DND-41 (cell line): ENCODE measurements around the gene DZANK1.
A peak's percentile ranks its signal among the peaks of the same experiment; 100 is the strongest.

ENCODE experiments used
- ATAC-seq: fragments of 200-7000 bp; cut with Tn5 transposase; 3 replicates; pipeline ENCODE4 v1.9.1; 2021; ENCODE audit warnings: low read depth; ENCODE audit not compliant: insufficient read depth
- DNase-seq: peaks from one replicate; pipeline ENCODE4 v3.0.0-alpha.2; 2020
- H2AFZ ChIP-seq: 2 replicates; pipeline ENCODE4 v1.6.0; 2012; ENCODE audit warnings: low read depth, low read length
- H3K27ac ChIP-seq: 2 replicates; pipeline ENCODE4 v1.5.1; 2012; ENCODE audit warnings: low read length, inconsistent platforms
- H3K27me3 ChIP-seq: fragments of 200-600 bp; sonication (generic); 2 replicates; pipeline ENCODE4 v1.6.0; 2012; ENCODE audit warnings: low read length, mild to moderate bottlenecking, inconsistent platforms; ENCODE audit not compliant: insufficient read depth, poor library complexity
- H3K36me3 ChIP-seq: 2 replicates; pipeline ENCODE4 v1.5.1; 2012; ENCODE audit warnings: low read length, inconsistent platforms; ENCODE audit not compliant: insufficient read depth
- H3K4me1 ChIP-seq: 2 replicates; pipeline ENCODE4 v1.5.1; 2012; ENCODE audit warnings: mild to moderate bottlenecking, low read length; ENCODE audit not compliant: insufficient read depth
- H3K4me2 ChIP-seq: 2 replicates; pipeline ENCODE4 v1.6.0; 2012; ENCODE audit warnings: mild to moderate bottlenecking, moderate library complexity, low read length, inconsistent platforms; ENCODE audit not compliant: insufficient read depth
- H3K4me3 ChIP-seq, 2 experiments: fragments of 200-600 bp in 1 of 2; shearing (Covaris generic) in 1 of 2; 2 replicates each; pipeline ENCODE4 v1.5.1; 2012 to 2016; ENCODE audit warnings: inconsistent platforms in 2 of 2, low read length in 2 of 2, mild to moderate bottlenecking in 2 of 2, low read depth in 1 of 2, moderate library complexity in 1 of 2
- H3K79me2 ChIP-seq: 2 replicates; pipeline ENCODE4 v1.6.0; 2012; ENCODE audit warnings: low read length, inconsistent platforms; ENCODE audit not compliant: insufficient read depth
- H3K9ac ChIP-seq: 2 replicates; pipeline ENCODE4 v1.6.0; 2012; ENCODE audit warnings: low read depth, mild to moderate bottlenecking, inconsistent platforms, low read length, moderate library complexity
- H3K9me3 ChIP-seq: 2 replicates; pipeline ENCODE4 v1.5.1; 2012; ENCODE audit warnings: low read length, moderate library complexity, mild to moderate bottlenecking, inconsistent platforms; ENCODE audit not compliant: insufficient read depth, severe bottlenecking
- H4K20me1 ChIP-seq: 2 replicates; pipeline ENCODE4 v1.6.0; 2012; ENCODE audit warnings: low read length; ENCODE audit not compliant: insufficient read depth
- EZH2 ChIP-seq: IDR thresholded peaks from 3 replicates; pipeline ENCODE4 v1.6.1; 2012; ENCODE audit warnings: borderline replicate concordance, low read depth, mild to moderate bottlenecking, moderate library complexity, low read length, inconsistent platforms; ENCODE audit not compliant: severe bottlenecking
- TF ChIP-seq, protein P1 (sequence below): IDR thresholded peaks from 2 replicates; pipeline ENCODE4 v1.5.1; 2012; ENCODE audit warnings: borderline replicate concordance, low read length, moderate library complexity, mild to moderate bottlenecking; ENCODE audit not compliant: poor library complexity, severe bottlenecking; ENCODE audit errors: extremely low read depth

Gene DZANK1

DNA sequence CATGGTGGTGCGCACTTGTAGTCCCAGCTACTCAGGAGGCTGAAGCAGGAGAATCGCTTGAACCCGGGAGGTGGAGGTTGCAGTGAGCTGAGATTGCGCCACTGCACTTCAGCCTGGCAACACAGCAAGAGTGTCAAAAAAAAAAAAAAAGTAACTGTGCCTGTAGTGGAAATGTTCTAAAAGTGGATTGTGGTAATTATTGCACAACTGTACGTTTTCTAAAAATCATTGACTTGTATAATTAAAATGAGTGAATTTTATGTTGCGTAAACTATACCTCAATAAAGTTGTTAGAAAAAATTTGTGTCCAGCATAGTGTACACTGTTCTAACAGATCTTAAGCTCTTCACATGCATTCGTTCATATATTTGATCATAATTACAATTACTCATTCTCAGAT is 46.4 kb upstream of the DZANK1 start:
- H3K4me1 ChIP-seq, result peaks cover 20% of the 10 kb centered on the region
- no peaks in the 10 kb centered on the region for H4K20me1 ChIP-seq
- no peaks in the 10 kb centered on the region for H3K27me3 ChIP-seq
- H2AFZ ChIP-seq, result no peak overlapping the region
- no peak overlapping the region for H3K9ac ChIP-seq
- H3K4me2 ChIP-seq, result no peak overlapping the region
- DNase-seq, result no peak
- no peak for ATAC-seq
- TF ChIP-seq EZH2, result no peak
- TF ChIP-seq, protein P1, sequence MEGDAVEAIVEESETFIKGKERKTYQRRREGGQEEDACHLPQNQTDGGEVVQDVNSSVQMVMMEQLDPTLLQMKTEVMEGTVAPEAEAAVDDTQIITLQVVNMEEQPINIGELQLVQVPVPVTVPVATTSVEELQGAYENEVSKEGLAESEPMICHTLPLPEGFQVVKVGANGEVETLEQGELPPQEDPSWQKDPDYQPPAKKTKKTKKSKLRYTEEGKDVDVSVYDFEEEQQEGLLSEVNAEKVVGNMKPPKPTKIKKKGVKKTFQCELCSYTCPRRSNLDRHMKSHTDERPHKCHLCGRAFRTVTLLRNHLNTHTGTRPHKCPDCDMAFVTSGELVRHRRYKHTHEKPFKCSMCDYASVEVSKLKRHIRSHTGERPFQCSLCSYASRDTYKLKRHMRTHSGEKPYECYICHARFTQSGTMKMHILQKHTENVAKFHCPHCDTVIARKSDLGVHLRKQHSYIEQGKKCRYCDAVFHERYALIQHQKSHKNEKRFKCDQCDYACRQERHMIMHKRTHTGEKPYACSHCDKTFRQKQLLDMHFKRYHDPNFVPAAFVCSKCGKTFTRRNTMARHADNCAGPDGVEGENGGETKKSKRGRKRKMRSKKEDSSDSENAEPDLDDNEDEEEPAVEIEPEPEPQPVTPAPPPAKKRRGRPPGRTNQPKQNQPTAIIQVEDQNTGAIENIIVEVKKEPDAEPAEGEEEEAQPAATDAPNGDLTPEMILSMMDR, result no peak
- H3K36me3 ChIP-seq, result peaks cover 64% of the 10 kb centered on the region
- H3K27ac ChIP-seq, result no peak overlapping the region
- H3K4me3 ChIP-seq, result no peak overlapping the region
- H3K9me3 ChIP-seq, result no peaks in the 10 kb centered on the region
- peaks cover 23% of the 10 kb centered on the region for H3K79me2 ChIP-seq

DNA sequence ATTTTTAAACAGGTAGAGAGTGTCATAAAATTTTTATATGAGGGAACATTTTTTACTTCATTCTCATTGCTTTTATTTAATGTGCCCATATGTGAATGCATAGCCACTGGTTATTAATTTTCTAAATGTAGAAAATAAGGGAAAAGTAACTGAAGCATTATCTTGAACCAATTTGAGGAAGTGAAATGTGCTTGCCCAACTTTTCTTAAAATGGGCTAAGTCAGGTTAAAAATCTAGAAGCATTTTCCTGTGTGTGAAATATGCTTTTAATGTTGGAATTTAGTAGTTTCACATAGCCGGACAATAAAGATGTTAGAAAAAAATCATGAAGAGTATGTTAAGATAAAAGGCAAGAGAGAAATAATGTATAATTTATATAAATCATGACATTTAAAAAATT is 44.7 kb upstream of the DZANK1 start:
- no peak overlapping the region for H3K4me2 ChIP-seq
- H4K20me1 ChIP-seq, result no peaks in the 10 kb centered on the region
- no peaks in the 10 kb centered on the region for H3K9me3 ChIP-seq
- no peak overlapping the region for H2AFZ ChIP-seq
- H3K9ac ChIP-seq, result no peak overlapping the region
- H3K79me2 ChIP-seq, result peaks cover 25% of the 10 kb centered on the region
- H3K27me3 ChIP-seq, result no peaks in the 10 kb centered on the region
- DNase-seq, result no peak
- peaks cover 26% of the 10 kb centered on the region for H3K4me1 ChIP-seq
- H3K4me3 ChIP-seq, result no peak overlapping the region
- H3K27ac ChIP-seq, result no peak overlapping the region
- no peak for TF ChIP-seq EZH2
- TF ChIP-seq, protein P1, result no peak
- no peak for ATAC-seq
- H3K36me3 ChIP-seq, result peaks cover 58% of the 10 kb centered on the region

DNA sequence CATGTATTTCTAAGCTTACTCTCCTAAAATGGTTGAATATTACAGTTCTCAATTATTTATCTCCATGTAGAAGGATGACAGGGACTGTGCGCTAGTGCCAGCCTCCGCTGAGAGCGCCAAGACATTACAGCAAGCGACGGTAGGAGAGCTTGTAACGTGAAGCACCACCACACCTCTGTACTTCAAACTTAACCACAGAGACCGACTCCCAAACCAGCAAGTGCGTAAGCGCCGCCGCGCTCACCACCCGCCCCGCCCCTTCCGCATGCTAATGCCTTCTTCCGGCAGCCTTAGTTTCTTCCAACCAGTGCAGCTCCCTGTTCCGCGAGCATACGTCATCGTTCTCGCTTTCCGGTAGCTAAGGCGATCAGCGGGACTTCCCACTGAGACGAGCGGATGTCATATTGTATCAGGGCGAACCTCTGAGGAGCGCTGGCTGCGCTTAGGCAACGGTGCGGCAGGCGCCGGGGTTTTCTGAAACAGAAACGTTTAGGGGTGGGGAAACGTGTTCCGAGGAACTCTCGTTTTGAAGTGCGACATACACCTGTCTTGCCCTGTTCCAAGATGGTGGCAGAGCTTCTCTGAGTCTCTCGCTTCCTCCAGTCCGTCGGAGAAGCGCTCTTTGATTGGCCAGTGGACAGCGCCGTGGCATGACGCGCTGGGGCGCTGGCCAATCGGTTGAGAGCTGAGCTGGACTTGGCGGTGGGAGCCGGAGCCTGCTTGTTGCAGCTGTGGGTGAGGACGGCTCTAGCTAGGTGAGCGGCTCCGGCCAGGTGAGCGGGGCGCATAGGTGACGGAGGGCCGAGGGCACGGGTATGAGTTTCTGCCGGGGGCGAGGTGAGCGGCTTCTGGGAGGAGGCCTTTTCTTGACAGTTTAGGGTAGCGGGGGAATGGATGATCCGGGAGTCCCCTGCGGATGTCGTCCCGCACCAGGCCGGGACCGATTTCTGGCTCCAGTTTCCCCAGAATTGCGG is 40.7 kb upstream of the DZANK1 start, which contains the start of gene SEC23B:
SEC23B (plus strand) TSS at position 723 of the 974 bp plus-strand sequence. CDS start 2,896 bp downstream, outside the sequence.
- Histone ChIP-seq H3K4me3 (peak within 1 kb of the TSS; percentile 72 to 74), H2AFZ (peak within 1 kb of the TSS; percentile 82), H3K4me2 (peak within 1 kb of the TSS; percentile 96), H3K9me3 (no peaks in the 10 kb centered on the region), H3K79me2 (peaks cover 25% of the 10 kb centered on the region), H3K27me3 (no peaks in the 10 kb centered on the region), H3K27ac (peak within 1 kb of the TSS; percentile 96), H3K4me1 (peaks cover 31% of the 10 kb centered on the region), H3K36me3 (peaks cover 28% of the 10 kb centered on the region), H4K20me1 (no peaks in the 10 kb centered on the region), H3K9ac (peak within 1 kb of the TSS; percentile 65)
- TF ChIP-seq, protein P1, result no peak
- TF ChIP-seq EZH2, result no peak
- DNase-seq (peak; percentile 98), ATAC-seq (peak; percentile 96)
